SU-DHL-6 (cell line): ENCODE measurements around the gene PBX1.

Experiments used
- H2AFZ ChIP-seq: fragments of 200-600 bp; sonication (generic); 2 replicates; pipeline ENCODE4 v1.6.1; 2014; ENCODE audit warnings: low read depth, mild to moderate bottlenecking, moderate library complexity, mixed read lengths, antibody characterized with exemption, low read length; ENCODE audit not compliant: severe bottlenecking
- H3F3A ChIP-seq: fragments of 200-600 bp; shearing (Covaris generic); 2 replicates; pipeline ENCODE4 v1.6.0; 2016; ENCODE audit warnings: antibody characterized with exemption, mild to moderate bottlenecking; ENCODE audit not compliant: insufficient read depth
- H3K27ac ChIP-seq: fragments of 200-600 bp; sonication (generic); 2 replicates; pipeline ENCODE4 v1.5.1; 2016; ENCODE audit warnings: low read depth, mild to moderate bottlenecking, low read length, moderate library complexity, mixed read lengths
- H3K27me3 ChIP-seq: fragments of 200-600 bp; sonication (generic), shearing (Covaris generic); 2 replicates; pipeline ENCODE4 v1.6.0; 2014; ENCODE audit warnings: mild to moderate bottlenecking, low read length
- H3K36me3 ChIP-seq: fragments of 200-600 bp; sonication (generic); 2 replicates; pipeline ENCODE4 v1.6.1; 2014; ENCODE audit warnings: mild to moderate bottlenecking, low read length, mixed read lengths
- H3K4me2 ChIP-seq: fragments of 300-600, 200-600 bp; shearing (Covaris generic), sonication (generic); 2 replicates; pipeline ENCODE4 v1.6.0; 2014; ENCODE audit warnings: low read length, low read depth, mild to moderate bottlenecking; ENCODE audit not compliant: poor library complexity, severe bottlenecking
- H3K4me3 ChIP-seq: fragments of 200-600 bp; sonication (generic); 2 replicates; pipeline ENCODE4 v1.5.1; 2014; ENCODE audit warnings: antibody characterized with exemption, low read length, mild to moderate bottlenecking, mixed read lengths; ENCODE audit not compliant: insufficient read depth, poor library complexity, severe bottlenecking
- H3K79me2 ChIP-seq: fragments of 200-600 bp; sonication (generic); 2 replicates; pipeline ENCODE4 v1.6.1; 2014; ENCODE audit warnings: mild to moderate bottlenecking, low read length, moderate library complexity; ENCODE audit not compliant: insufficient read depth
- H3K9ac ChIP-seq: fragments of 200-600 bp; sonication (generic); 2 replicates; pipeline ENCODE4 v1.7.0; 2014; ENCODE audit warnings: mild to moderate bottlenecking, low read length
- H3K9me2 ChIP-seq: fragments of 200-600 bp; sonication (generic); replicated peaks from 2 replicates; pipeline ENCODE4 v1.6.1; 2014; ENCODE audit warnings: low read length; ENCODE audit not compliant: insufficient read depth
- H3K9me3 ChIP-seq: fragments of 200-600 bp; sonication (generic); 2 replicates; pipeline ENCODE4 v1.6.1; 2014; ENCODE audit warnings: low read length, mixed read lengths; ENCODE audit not compliant: insufficient read depth
- H4K20me1 ChIP-seq: fragments of 200-600 bp; sonication (generic); 2 replicates; pipeline ENCODE4 v1.6.1; 2014; ENCODE audit warnings: low read depth, mild to moderate bottlenecking, antibody characterized with exemption, low read length, moderate library complexity, mixed read lengths
- CTCF ChIP-seq: fragments of 200-600 bp; sonication (generic); IDR thresholded peaks from one replicate; pipeline ENCODE4 v1.5.1; 2017; ENCODE audit warnings: antibody characterized with exemption, mild to moderate bottlenecking, low read length, moderate library complexity; ENCODE audit not compliant: insufficient read depth, poor library complexity, severe bottlenecking
- EZH2phosphoT487 ChIP-seq: fragments of 200-600 bp; sonication (generic), shearing (Covaris generic); conservative IDR thresholded peaks from 2 replicates; pipeline ENCODE4 v1.6.1; 2018; ENCODE audit warnings: mild to moderate bottlenecking, antibody characterized with exemption, low read length, moderate library complexity, mixed read lengths

PBX1 gene

GRCh38 chr1:164784960-164785359, 226.0 kb downstream of the PBX1 start:
- no peak overlapping the region for H3K9ac ChIP-seq
- H3K36me3 ChIP-seq = no peaks in the 10 kb centered on the region
- no peak overlapping the region for H2AFZ ChIP-seq
- no peaks in the 10 kb centered on the region for H3K9me3 ChIP-seq
- no peaks in the 10 kb centered on the region for H3K79me2 ChIP-seq
- no peaks in the 10 kb centered on the region for H4K20me1 ChIP-seq
- no peak overlapping the region for H3K27ac ChIP-seq
- no peaks in the 10 kb centered on the region for H3F3A ChIP-seq
- no peaks in the 10 kb centered on the region for H3K9me2 ChIP-seq
- no peak for TF ChIP-seq CTCF
- no peak for TF ChIP-seq EZH2phosphoT487
- H3K27me3 ChIP-seq = no peaks in the 10 kb centered on the region
- H3K4me2 ChIP-seq = no peak overlapping the region
- H3K4me3 ChIP-seq = no peak overlapping the region

GRCh38 chr1:164785841-164786534, 227.0 kb downstream of the PBX1 start:
- no peaks in the 10 kb centered on the region for H3K9me3 ChIP-seq
- H3K79me2 ChIP-seq = no peaks in the 10 kb centered on the region
- no peaks in the 10 kb centered on the region for H3K27me3 ChIP-seq
- H3K9ac ChIP-seq = no peak overlapping the region
- no peak overlapping the region for H3K4me3 ChIP-seq
- no peak overlapping the region for H2AFZ ChIP-seq
- no peak overlapping the region for H3K27ac ChIP-seq
- no peak overlapping the region for H3K4me2 ChIP-seq
- TF ChIP-seq EZH2phosphoT487 (no peak), CTCF (no peak)
- no peaks in the 10 kb centered on the region for H3K9me2 ChIP-seq
- no peaks in the 10 kb centered on the region for H4K20me1 ChIP-seq
- H3F3A ChIP-seq = no peaks in the 10 kb centered on the region
- no peaks in the 10 kb centered on the region for H3K36me3 ChIP-seq

- no peak for TF ChIP-seq EZH2phosphoT487
- TF ChIP-seq CTCF = peak; percentile 85
- Histone ChIP-seq H2AFZ (no peak overlapping the region), H3K4me3 (no peak overlapping the region), H3K27ac (no peak overlapping the region), H3K79me2 (no peaks in the 10 kb centered on the region), H3F3A (no peaks in the 10 kb centered on the region), H3K27me3 (no peaks in the 10 kb centered on the region), H3K4me2 (no peak overlapping the region), H3K9me2 (no peaks in the 10 kb centered on the region), H4K20me1 (no peaks in the 10 kb centered on the region), H3K36me3 (no peaks in the 10 kb centered on the region), H3K9me3 (no peaks in the 10 kb centered on the region), H3K9ac (no peak overlapping the region)
Measured at GRCh38 chr1:164786980-164787833, 228.2 kb downstream of the PBX1 start.
